ENCODE measurements around the gene CTNND2.

The CTNND2 gene

GRCh38 chr5:11411621-11412020 lies 492.6 kb downstream of the CTNND2 start:
- no peak overlapping the region for H3K9ac ChIP-seq (ENCODE audit: insufficient read length, low read depth)
- H3K9me3 ChIP-seq (ENCODE audit: insufficient read depth, low read length), result no peaks in the 10 kb centered on the region
- H3K27me3 ChIP-seq (ENCODE audit: insufficient read depth, insufficient read length), result no peaks in the 10 kb centered on the region
- DNase-seq (ENCODE audit: low read depth, low spot score), result no peak
- no peak for TF ChIP-seq YY1 (IDR thresholded peaks at IDR 0.05; ENCODE audit: insufficient read depth, insufficient read length)
- no peak overlapping the region for H3K4me3 ChIP-seq (ENCODE audit: insufficient read length, low read depth)
- no peaks in the 10 kb centered on the region for H3K36me3 ChIP-seq (ENCODE audit: insufficient read depth, insufficient read length, low read length)
- no peaks in the 10 kb centered on the region for H3K4me1 ChIP-seq (ENCODE audit: insufficient read depth, insufficient read length)

- Histone ChIP-seq H3K4me3 (ENCODE audit: insufficient read length, low read depth) (no peak overlapping the region), H3K36me3 (ENCODE audit: insufficient read depth, insufficient read length, low read length) (no peaks in the 10 kb centered on the region), H3K9me3 (ENCODE audit: insufficient read depth, low read length) (no peaks in the 10 kb centered on the region), H3K4me1 (ENCODE audit: insufficient read depth, insufficient read length) (no peaks in the 10 kb centered on the region), H3K27me3 (ENCODE audit: insufficient read depth, insufficient read length) (no peaks in the 10 kb centered on the region), H3K9ac (ENCODE audit: insufficient read length, low read depth) (no peak overlapping the region)
- TF ChIP-seq ZNF274 (IDR thresholded peaks at IDR 0.05; ENCODE audit: low read depth, low read length), result no peak
- TF ChIP-seq YY1 (IDR thresholded peaks at IDR 0.05; ENCODE audit: insufficient read depth, insufficient read length), result no peak
- no peak for TF ChIP-seq SUZ12 (IDR thresholded peaks at IDR 0.05; ENCODE audit: extremely low read depth, insufficient read depth, insufficient read length)
- no peak for DNase-seq (ENCODE audit: low read depth, low spot score)
These were observed 496.6 kb downstream of the CTNND2 start for GRCh38 chr5:11407556-11408145.

DNA sequence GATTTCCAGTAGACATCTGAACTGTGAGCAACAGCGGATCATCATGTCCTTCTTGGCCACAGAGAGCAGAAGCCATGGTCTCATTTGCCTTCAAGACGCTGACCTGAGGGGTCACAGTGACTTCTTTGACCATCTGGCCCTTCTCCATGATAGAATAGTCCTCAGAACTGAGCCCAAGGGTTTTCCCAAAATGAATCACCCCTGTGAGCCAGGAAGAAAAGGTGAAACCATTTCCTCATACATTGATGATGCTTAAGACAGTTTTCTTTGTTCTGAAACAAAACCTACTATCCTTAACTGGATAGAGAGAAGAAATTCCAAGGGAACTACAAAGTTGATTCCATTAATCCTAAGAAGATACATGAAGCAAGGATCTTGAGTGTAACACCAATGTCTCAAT lies 503.9 kb downstream of the CTNND2 start:
- H3K9ac ChIP-seq (ENCODE audit: insufficient read length, low read depth), result no peak overlapping the region
- no peaks in the 10 kb centered on the region for H3K36me3 ChIP-seq (ENCODE audit: insufficient read depth, insufficient read length, low read length)
- TF ChIP-seq ZNF274 (IDR thresholded peaks at IDR 0.05; ENCODE audit: low read depth, low read length) (no peak), SUZ12 (IDR thresholded peaks at IDR 0.05; ENCODE audit: extremely low read depth, insufficient read depth, insufficient read length) (no peak), YY1 (IDR thresholded peaks at IDR 0.05; ENCODE audit: insufficient read depth, insufficient read length) (no peak)
- no peak for DNase-seq (ENCODE audit: low read depth, low spot score)
- H3K4me1 ChIP-seq (ENCODE audit: insufficient read depth, insufficient read length), result no peaks in the 10 kb centered on the region
- H3K9me3 ChIP-seq (ENCODE audit: insufficient read depth, low read length), result no peaks in the 10 kb centered on the region
- H3K27me3 ChIP-seq (ENCODE audit: insufficient read depth, insufficient read length), result peaks cover 3% of the 10 kb centered on the region
- no peak overlapping the region for H3K4me3 ChIP-seq (ENCODE audit: insufficient read length, low read depth)

GRCh38 chr5:11398728-11399127 lies 505.5 kb downstream of the CTNND2 start:
- H3K27me3 ChIP-seq (ENCODE audit: insufficient read depth, insufficient read length), result peaks cover 17% of the 10 kb centered on the region
- no peak overlapping the region for H3K9ac ChIP-seq (ENCODE audit: insufficient read length, low read depth)
- DNase-seq (ENCODE audit: low read depth, low spot score), result no peak
- no peaks in the 10 kb centered on the region for H3K9me3 ChIP-seq (ENCODE audit: insufficient read depth, low read length)
- H3K4me1 ChIP-seq (ENCODE audit: insufficient read depth, insufficient read length), result no peaks in the 10 kb centered on the region
- H3K4me3 ChIP-seq (ENCODE audit: insufficient read length, low read depth), result no peak overlapping the region
- H3K36me3 ChIP-seq (ENCODE audit: insufficient read depth, insufficient read length, low read length), result no peaks in the 10 kb centered on the region
- TF ChIP-seq ZNF274 (IDR thresholded peaks at IDR 0.05; ENCODE audit: low read depth, low read length), result no peak
- no peak for TF ChIP-seq SUZ12 (IDR thresholded peaks at IDR 0.05; ENCODE audit: extremely low read depth, insufficient read depth, insufficient read length)
- no peak for TF ChIP-seq YY1 (IDR thresholded peaks at IDR 0.05; ENCODE audit: insufficient read depth, insufficient read length)

- TF ChIP-seq YY1 (IDR thresholded peaks at IDR 0.05; ENCODE audit: insufficient read depth, insufficient read length), result no peak
- TF ChIP-seq SUZ12 (IDR thresholded peaks at IDR 0.05; ENCODE audit: extremely low read depth, insufficient read depth, insufficient read length), result no peak
- no peak for TF ChIP-seq ZNF274 (IDR thresholded peaks at IDR 0.05; ENCODE audit: low read depth, low read length)
These were observed 506.7 kb downstream of the CTNND2 start for GRCh38 chr5:11397549-11397948.

DNA sequence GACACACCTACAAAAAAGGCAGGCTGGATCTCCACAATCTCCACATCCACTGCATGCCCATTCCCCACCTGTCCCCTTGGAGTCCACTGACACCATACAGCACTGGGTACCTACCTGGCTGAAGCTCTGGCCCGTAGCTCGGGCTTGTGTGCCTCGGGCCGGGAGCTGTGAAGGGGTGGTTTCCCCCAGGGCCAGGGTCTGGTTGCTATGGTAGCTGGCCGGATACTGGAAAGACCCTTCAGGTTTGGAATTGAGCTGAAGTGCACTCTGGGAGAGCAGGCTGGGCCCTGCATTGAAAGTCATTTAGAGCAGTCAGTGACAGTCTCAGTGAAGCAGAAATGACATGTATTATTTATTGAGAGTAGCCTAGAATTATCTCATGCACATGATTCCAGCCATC lies 507.3 kb downstream of the CTNND2 start:
- H3K27me3 ChIP-seq (ENCODE audit: insufficient read depth, insufficient read length), result peaks cover 36% of the 10 kb centered on the region
- H3K4me1 ChIP-seq (ENCODE audit: insufficient read depth, insufficient read length), result no peaks in the 10 kb centered on the region
- H3K36me3 ChIP-seq (ENCODE audit: insufficient read depth, insufficient read length, low read length), result no peaks in the 10 kb centered on the region
- no peak overlapping the region for H3K4me3 ChIP-seq (ENCODE audit: insufficient read length, low read depth)
- H3K9ac ChIP-seq (ENCODE audit: insufficient read length, low read depth), result no peak overlapping the region
- TF ChIP-seq YY1 (IDR thresholded peaks at IDR 0.05; ENCODE audit: insufficient read depth, insufficient read length) (no peak), SUZ12 (IDR thresholded peaks at IDR 0.05; ENCODE audit: extremely low read depth, insufficient read depth, insufficient read length) (no peak), ZNF274 (IDR thresholded peaks at IDR 0.05; ENCODE audit: low read depth, low read length) (no peak)
- no peak for DNase-seq (ENCODE audit: low read depth, low spot score)
- H3K9me3 ChIP-seq (ENCODE audit: insufficient read depth, low read length), result no peaks in the 10 kb centered on the region

More at GRCh38 chr5:11397549-11397948, 506.7 kb downstream of the CTNND2 start:
- DNase-seq (ENCODE audit: low read depth, low spot score), result no peak
- Histone ChIP-seq H3K9ac (ENCODE audit: insufficient read length, low read depth) (no peak overlapping the region), H3K4me3 (ENCODE audit: insufficient read length, low read depth) (no peak overlapping the region), H3K36me3 (ENCODE audit: insufficient read depth, insufficient read length, low read length) (no peaks in the 10 kb centered on the region), H3K27me3 (ENCODE audit: insufficient read depth, insufficient read length) (peaks cover 29% of the 10 kb centered on the region), H3K4me1 (ENCODE audit: insufficient read depth, insufficient read length) (no peaks in the 10 kb centered on the region), H3K9me3 (ENCODE audit: insufficient read depth, low read length) (no peaks in the 10 kb centered on the region)

DNA sequence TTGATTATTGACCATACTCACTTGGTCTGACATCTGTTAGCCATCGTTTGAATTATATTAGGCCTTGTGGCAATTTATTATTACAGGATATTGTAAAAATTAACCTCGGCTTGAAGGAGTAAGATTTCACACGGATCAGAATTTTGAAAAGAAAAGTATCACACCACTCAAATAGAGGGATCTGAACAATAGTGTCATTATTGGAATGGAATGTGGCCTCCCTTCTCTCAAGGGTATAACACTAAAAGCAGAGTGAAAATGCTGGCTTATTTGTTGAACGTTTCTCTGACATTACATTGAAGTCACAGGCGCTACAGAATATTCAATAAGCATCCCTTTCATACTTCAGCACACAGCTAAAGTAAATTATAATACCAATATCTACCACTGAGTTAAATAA lies 509.3 kb downstream of the CTNND2 start:
- no peak for DNase-seq (ENCODE audit: low read depth, low spot score)
- no peak for TF ChIP-seq YY1 (IDR thresholded peaks at IDR 0.05; ENCODE audit: insufficient read depth, insufficient read length)
- TF ChIP-seq ZNF274 (IDR thresholded peaks at IDR 0.05; ENCODE audit: low read depth, low read length), result no peak
- no peak for TF ChIP-seq SUZ12 (IDR thresholded peaks at IDR 0.05; ENCODE audit: extremely low read depth, insufficient read depth, insufficient read length)
- H3K9me3 ChIP-seq (ENCODE audit: insufficient read depth, low read length), result no peaks in the 10 kb centered on the region

More for the DNA sequence above, 509.3 kb downstream of the CTNND2 start:
- Histone ChIP-seq H3K27me3 (ENCODE audit: insufficient read depth, insufficient read length) (peaks cover 55% of the 10 kb centered on the region), H3K36me3 (ENCODE audit: insufficient read depth, insufficient read length, low read length) (no peaks in the 10 kb centered on the region), H3K9ac (ENCODE audit: insufficient read length, low read depth) (no peak overlapping the region), H3K4me1 (ENCODE audit: insufficient read depth, insufficient read length) (no peaks in the 10 kb centered on the region), H3K4me3 (ENCODE audit: insufficient read length, low read depth) (no peak overlapping the region)
